HG02981 (cell line): Measurements from ENCODE around the gene MN1.

Source experiments
- ATAC-seq: cut with Tn5 transposase; IDR thresholded peaks from one replicate; pipeline ENCODE4 v1.9.1; 2021; ENCODE audit warnings: mild to moderate bottlenecking, moderate library complexity; ENCODE audit not compliant: unreplicated experiment

The MN1 gene

DNA sequence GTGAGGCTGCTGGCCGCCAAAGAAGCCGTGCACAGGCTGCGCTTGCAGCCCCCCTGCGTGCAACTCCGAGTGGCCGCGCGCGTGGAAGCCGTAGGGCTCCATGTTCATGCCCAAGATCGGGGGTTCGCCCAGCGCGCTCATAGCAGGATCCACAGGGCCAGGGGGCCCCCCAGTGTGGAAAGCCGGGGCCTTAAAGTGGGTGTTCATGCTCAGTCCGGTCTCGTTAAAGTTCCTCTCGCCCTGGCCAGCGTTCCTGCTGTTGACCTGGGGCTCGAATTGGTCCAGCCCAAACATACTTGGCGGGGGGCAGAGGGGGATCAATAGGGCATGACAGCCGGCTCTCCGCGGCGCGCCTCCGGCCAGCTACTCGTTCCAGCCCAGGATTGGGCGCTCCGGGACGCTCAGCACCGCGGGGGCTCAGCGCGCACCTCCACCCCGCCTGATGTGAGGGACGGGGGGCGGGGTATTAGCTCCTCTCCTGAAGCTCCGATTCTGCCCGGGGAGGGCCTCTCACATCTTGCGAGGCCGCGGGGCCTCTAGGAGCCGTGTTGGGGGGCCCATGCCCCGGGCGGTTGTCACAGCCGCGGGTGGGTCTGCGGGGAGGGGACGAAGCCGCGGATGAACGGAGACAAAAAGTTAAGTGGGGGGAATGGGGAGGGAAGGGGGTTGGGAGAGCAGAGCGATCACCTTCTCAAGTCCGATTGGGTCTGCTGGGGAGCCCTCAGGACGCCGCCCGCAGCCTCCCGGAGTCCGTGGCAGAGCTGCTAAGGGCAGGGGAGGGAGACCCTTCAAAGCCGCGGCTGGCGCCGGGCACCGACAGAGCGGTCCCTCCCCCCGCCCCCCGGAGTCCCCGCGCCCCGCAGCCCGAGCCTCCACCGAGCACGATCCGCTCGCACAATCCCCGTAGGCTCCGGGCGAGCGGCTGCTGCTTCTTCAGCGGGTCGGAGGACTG, 1.0 kb downstream of the MN1 start:
- ATAC-seq = no peak

DNA sequence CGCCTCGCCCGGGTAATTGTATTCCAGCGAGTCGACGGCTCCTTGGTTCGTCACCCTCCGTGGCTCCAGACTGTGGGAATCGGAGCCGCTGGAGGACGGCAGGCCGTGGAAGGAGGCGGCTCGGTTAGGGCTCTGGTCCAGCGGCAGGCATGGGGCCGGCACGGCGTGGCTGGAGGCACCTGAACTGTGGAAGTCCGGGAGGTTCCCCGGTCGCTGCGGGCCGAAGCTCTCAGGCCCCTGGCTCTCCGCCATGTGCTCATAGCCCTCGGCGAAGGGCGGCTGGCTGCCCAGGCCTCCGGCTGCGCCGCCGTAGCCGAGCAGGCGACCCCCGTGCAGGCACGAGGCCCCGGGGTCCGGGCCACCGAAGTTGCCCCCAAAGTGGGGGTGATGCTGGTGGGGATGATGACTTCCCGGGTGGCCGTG, 1.7 kb downstream of the MN1 start:
- no peak for ATAC-seq

DNA sequence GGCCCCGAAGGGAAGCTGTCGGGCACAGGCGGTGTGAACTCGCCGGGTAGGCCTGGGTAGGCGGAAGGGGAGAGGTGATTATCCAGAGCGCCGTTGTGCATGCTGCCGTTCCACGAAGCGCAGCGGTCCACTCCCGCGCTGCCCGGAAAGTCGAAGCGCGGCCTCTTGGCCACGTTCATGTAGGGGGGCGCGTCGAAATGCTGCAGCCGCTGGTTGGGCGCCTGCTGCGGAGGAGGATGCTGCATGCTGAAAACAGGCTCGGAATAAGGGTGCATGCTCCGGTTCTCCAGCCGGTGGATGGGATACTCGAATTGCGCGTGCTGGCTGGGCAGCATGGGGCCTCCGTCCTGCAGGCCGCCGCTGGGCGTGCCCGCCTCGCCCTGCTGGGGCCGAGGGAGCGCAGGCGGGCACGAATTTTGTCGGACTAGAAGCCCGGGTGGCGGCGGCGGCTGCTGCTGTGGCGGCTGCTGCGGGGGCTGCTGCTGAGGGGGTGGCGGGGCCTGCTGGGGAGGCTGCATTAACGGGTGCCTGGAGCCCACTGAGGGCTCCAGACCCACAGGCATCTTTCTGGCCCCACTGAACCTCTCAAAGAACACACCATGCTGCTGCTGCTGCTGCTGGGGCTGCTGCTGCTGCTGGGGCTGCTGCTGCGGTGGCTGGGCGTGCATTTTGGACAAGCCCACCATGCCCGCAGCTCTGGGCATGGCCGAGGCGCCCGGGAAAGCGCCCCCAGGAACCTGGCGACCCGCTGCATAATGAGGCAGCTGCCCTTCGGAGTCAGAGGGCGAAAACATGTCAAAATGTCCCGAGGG, 2.3 kb downstream of the MN1 start:
- no peak for ATAC-seq

DNA sequence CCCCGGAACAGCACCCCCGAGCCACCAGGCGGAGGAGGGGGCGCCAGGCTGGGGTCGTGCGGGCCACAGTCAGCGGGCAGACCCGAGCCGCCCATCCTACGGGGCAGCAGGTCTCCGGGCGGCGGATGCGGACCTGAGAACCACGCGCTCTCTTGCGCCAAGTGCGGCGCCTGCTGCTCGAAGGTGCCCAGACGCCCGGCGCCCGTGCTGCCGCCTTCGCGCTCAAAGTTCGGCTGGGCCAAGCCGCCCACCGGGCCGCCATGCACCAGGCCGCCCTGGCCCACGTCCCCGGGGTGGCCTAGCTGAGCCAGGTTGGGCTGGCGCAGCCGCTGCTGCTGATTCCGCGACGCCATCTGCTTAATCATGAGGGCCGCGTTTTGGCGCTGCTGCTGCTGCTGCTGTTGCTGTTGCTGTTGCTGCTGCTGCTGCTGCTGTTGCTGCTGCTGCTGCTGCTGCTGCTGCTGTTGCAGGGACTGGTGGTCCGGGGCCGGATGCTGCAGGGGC, 3.0 kb downstream of the MN1 start:
- ATAC-seq = no peak

DNA sequence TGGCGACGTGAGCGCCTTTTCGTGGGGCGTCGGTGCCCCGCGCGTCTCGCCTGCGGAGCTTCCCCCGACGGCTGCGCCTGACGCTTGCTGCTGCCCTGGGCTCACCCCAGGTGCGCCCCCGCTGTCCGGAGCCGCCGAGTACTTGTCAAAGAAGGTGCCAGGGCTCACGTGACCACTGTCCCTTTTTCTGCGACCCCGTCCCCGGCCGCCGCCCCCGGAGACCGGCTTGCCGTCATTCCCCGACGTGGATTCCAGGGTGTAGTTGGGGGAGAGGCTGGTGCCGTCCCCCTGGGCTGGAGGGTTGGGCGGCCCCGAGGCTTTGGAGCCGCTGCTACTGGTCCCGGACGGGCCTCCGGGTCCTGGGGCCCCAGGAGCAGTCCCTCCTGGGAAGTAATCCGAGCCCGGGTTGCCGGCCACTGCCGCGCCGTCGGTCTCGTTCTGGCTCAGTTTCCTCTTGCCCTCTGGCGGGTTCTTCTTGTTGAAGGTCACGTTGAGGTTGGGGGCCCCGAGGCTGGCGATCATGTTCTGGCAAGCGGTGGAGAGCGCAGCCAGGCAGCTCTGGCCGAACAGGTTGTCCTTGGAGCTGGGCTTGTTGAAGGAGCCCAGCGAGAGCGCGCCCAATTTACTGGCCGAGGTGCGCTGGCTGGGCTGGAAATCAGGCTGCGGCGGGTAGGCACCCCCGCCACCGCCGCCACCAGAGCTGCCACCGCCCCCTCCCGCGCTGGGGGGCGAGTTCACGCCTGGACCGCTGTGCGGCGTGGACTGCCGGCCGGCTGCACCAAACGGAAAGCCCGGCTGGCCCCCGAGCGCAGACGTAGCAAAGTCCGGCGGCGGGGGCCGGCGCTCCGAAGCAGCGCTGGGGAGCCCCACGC, 3.8 kb downstream of the MN1 start:
- ATAC-seq = no peak

DNA sequence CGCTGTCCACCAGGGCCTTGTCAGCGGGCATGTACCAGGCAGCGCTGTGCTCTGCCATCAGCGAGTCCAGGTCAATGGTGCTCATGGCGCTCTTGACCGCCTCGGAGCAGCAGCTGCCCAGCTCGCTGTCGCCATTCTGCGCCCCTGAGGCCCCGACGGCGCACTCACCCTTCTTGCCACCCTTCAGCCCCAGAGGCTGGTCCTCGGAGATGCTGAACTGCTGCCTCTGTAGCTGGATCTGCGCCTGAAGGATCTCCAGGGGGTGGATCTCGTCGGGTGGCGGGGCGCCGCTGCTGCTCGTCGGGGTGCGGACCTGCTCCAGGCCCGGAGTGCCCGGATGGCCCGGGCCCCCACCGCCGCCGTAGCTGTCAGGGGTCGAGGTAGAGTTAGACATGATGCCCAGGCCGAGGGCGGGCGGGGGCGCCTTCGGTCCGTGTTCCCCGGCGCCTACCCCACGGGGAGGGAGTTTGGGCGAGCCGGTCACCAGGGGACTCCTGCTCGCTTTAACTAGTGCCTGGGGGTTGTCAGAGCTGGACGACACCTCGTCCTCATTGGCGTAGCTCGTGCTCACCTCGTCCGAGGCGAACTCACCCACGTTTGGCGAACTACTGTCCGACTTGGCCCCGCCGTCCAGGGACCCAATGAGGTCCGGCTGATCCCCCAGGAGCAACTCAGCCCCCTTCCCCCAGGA, 4.6 kb downstream of the MN1 start:
- ATAC-seq = no peak

DNA sequence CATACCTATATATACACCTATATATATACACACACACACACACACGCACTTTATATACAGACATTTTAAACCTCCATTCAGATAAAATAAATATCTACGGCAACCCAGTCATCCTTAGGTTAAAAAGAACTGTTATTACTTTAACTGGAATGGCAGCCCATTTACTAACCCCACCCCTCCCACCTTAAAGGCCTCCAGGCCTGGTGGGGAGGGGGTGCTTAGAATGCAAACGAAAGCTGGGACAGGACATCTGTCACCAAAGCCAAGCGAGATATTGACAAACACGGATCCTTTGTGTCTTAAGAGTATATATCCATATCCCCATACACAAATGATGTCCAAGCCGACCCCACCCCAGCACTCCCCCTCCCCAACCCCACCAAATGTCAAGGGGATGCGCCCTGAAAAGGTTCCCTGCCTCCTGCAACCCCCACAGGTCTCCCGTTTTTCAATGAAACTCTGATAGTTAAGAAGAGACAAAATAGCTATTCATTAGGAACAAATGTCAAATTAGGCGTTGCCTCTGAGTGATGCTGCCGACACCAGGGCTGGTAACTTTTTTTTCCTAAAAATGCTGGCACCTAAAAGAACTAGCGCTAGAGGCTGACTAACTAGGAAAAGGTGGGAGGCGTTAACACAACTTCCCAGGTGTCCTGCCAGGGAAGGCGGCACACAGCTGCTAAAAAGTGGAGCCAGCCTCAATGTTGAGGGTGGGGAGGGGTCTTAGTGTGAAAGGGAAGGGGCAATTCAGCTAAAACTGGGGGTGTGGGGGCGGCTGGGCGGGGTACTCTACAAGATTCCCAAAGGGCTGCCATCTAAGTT, 5.6 kb downstream of the MN1 start:
- no peak for ATAC-seq

DNA sequence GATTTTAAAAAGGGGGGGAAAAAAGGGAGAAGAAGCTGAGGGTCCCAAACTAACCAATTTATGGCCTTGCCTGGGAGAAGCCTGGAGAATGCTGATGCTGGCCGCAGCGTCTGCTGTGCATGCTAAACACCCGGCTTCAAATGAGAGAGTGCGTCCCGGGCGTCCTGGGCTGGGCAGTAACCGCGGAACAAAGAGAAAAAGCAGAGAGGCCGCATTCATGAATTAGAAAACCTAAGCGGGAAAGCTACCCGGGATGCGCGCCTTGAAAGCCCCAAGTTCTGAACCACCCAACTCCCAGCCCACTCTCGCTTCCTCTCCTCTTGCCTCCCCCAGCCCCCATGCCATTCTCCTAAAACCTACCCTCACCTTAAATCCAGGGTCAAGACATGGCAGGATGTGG, 6.5 kb downstream of the MN1 start:
- no peak for ATAC-seq

DNA sequence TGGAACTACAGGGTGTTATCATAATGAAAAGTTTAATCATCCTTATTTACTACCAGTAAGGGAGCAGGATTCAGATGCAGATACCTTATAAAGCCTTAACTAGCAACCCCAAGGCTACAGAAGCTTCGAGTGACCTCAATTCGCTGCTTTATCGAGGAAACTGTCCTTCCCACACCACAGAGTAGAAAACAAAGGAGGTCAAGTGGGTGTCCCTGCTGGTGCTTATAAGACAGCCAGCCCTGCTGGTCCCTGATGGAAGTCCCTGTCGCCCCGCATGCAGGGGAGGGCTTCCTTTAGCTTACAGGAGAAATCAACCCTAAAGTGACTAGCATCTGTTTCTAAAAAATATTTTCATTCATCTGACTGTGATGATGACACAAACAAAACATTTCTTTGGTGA, 7.3 kb downstream of the MN1 start:
- no peak for ATAC-seq

DNA sequence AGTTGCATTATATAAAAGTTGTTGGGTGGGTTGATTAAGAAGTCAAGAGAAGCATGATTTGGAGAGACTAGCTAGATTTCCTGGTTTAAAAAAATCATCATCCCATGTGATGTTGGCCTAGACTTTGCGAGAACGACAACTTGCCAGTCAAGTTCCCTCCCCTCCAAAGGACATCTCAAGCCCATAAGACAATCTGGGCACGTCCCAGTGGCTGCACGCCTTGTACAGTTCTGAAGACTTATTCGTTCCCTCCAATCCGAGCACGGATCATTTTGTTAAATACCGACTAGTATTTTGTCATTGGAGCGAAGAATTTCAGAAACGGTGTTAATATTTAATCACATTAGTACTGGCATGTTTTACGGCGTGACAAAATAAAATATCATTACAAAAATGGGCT, 8.0 kb downstream of the MN1 start:
- ATAC-seq = no peak

DNA sequence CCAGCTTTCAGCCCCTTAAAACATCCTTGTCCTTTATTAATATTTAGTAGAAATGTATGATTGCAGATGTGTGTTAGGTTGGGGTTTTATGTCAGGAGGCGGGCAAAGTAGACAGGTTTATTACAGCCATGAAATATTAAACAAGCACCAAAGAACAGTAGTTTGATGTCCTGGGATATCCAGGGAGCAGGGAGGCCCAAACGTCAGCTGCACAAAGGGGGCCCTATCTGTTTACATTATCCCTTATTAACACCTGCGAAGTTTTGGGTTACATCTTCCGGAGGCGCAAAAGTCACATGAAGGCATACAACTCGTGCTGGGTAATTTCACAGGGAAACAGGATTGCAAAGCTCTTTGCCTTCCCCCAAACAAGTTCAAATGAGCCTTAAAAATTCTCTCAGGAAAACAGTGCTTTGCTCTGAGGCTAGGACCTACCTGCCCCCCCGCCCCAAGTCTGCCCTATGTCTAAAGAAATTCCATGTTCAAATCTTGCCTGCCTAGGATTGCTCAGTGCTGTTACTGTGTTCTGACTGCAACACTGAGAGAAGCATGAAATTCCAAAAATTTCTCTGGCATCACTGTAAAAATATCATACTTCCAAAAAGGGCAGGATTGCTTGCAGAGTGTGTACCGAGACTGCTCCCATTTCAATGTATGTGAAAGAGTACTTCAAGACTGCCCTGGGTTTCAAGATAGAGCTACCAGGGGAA, 8.9 kb downstream of the MN1 start:
- ATAC-seq = no peak

DNA sequence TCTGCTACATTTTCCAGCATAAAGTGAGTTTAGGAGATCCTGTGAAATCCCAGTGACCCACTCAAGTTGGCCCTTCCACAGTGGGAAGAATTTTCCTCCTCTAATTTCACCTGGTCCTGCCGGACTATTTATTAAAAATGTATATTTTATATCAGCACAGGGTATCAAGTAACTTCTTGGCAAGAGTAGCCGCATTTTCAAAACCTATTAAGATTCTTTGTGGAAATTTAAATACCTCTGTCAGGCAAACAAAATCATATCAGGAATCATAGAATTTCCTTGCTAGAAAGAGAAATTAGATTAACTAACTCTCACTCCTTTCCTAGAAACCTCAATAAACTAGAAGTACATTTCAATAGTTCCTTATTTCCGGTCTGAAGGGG, 9.7 kb downstream of the MN1 start:
- no peak for ATAC-seq

DNA sequence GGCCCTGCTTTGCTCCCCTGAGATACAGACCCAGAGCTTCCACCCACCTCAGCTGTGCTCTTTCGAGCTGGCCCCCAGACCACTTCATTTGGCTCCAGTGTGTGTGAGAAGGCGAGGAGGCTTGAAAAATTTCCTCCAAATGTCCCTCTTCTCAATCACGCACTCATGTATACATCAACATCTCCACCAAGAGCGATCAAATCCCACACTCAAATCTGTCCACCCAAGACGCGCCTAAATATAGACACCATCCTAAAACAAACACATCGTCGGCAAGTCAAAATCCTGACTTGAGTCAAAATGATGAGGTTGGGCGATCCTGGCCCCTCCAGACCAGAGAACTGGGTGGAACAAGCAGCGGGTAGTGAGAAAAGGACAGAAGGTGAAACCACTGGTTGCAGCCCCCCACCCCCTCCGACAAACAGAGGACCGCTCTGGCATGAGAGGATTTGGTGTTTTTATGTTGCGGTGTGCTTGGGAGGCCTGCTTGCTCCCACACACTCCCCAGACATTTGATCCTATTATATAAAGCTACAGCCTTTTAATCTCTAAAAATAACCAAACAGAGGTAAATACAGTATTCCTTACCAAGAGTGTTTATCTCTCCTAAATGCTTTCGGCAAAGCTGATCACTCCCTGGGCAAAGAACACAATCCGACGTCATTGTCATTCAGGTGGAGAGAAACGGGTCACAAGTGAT, 10.2 kb downstream of the MN1 start:
- no peak for ATAC-seq

DNA sequence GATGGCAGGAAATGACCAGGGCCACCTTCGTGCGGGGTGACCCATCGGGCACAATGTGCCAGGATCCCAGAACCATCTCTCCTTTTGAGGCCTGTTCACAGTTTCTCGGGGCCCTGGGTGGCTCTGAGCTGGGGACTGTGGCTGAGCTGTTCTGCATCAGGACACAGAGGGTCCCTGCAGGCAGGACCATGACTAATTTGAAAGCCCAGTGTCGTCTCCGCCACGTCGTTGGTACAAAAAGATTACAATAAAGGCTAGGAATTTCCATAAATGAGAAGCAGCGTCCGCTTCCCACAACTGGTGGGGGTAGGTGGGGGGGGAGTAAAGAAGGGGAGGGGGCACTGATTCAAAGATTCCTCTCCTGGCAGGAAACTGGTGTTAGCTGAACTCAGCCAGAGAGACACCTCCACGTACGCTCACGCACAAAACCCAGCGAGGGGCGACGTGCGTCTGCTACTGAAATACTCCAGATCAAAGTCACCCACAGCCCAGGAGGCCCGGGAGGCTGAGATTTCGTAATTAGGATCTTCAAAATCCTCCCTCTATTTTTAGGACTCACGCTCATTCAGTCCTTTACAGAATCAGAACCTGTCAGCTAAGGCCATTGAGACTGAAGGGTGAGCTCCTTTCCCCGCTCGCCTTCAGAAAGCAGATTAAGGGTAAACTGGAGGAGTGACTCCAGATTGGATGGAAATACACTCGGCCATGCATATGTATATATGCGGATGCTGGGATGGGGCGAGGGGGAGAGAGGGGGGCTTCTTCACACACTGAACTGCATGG, 11.0 kb downstream of the MN1 start:
- ATAC-seq = no peak

DNA sequence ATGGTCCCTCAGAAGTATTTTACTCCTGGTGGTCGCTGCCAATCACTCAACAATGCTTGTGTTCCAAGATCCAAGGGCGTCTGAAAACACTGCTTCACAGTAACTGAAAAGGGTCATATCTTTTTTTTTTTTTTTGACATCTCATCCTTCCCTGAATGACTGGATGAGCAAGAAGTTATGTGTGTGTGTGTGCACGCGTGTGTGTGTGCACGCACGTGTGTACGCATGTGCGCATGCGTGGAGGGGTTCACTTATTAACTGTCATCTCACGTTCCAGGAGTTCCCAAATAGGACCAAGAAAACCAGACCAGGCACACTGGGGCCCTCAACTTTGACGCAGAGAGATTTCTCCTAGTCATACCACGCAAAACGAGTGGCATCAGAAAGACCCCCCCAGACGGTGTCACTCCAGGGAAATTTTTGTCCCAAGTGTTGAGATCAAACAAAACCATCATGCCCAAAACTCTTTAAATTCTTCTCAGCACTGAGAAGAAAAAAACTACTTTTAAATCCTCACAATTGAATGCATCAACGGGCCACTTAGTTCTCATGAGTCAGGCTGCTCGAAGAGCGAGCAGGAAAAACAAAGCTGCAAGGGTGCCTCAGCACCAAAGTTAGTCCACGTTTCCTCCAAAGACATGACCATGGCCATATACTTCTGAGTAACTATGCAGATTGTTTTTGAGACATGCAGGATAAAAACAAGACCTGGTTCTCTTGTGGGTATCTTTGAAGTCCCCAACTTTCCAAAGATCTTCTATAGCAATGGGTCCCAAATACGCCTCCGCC, 12.9 kb downstream of the MN1 start:
- ATAC-seq = no peak

DNA sequence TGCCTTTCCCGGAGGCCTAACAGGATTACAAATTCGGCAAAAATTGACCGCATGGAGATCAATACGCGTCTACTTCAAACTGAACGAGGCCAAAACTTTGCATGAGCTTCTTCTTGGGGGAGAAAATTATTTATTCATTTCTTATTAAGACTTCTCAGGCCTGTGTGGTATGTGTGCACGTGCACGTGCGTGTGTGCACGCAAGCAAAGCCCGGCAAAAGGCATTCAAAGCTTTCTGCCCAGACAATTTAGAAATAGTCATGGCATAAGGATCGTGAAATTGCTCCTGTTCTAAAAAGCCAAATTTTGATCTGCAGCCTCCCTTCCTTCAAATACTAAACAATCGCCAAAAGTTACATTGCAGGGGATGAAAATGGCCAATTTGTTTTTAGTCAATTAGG, 14.6 kb downstream of the MN1 start:
- no peak for ATAC-seq
